Measurements from ENCODE around the gene ZNF221. TPM values are rescaled to one million over a fixed set of nuclear protein-coding genes. Genes with fewer than 3 reads are reported as not detected.

ZNF221 gene
- total and polyA plus RNA-seq, 9 donors = 2.2 to 11.5 (median 8.0) TPM

DNA sequence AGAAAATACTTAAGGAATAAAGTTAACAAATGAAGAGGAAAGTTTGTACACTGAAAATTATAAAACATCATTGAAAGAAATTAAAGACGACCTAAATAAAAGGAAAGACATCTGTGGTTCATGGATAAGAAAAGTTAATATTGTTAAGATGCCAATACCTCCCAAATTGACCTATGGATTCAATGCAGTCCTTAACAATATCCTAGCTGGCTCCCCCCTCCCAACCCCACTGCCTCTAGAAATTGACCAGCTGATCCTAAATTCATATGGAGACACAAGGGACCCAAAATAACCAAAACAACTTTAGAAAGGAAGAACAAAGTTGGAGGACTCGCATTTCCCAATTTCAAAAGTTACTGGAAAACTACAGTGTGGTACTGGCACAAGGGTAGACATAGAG is 44.3 kb upstream of the ZNF221 start:
- intact Hi-C loops (cut with DNase I) = no loop called here
- no peak for DNase-seq
- H3K4me1 ChIP-seq (ENCODE audit: insufficient read depth) = no peaks in the 10 kb centered on the region
- H3K27ac ChIP-seq = no peak overlapping the region
- no peak for TF ChIP-seq EP300 (IDR thresholded peaks at IDR 0.05)
- TF ChIP-seq, protein P1, sequence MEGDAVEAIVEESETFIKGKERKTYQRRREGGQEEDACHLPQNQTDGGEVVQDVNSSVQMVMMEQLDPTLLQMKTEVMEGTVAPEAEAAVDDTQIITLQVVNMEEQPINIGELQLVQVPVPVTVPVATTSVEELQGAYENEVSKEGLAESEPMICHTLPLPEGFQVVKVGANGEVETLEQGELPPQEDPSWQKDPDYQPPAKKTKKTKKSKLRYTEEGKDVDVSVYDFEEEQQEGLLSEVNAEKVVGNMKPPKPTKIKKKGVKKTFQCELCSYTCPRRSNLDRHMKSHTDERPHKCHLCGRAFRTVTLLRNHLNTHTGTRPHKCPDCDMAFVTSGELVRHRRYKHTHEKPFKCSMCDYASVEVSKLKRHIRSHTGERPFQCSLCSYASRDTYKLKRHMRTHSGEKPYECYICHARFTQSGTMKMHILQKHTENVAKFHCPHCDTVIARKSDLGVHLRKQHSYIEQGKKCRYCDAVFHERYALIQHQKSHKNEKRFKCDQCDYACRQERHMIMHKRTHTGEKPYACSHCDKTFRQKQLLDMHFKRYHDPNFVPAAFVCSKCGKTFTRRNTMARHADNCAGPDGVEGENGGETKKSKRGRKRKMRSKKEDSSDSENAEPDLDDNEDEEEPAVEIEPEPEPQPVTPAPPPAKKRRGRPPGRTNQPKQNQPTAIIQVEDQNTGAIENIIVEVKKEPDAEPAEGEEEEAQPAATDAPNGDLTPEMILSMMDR (IDR thresholded peaks at IDR 0.05) = no peak
- no peak for TF ChIP-seq POLR2A (IDR thresholded peaks at IDR 0.05)
- 90 to 97% (median 93%) methylated on average over 2 of the region's 2 CpGs for WGBS, 3 donors
- no peaks in the 10 kb centered on the region for H3K36me3 ChIP-seq
- H3K9me3 ChIP-seq = peaks cover 5 to 14% of the 10 kb centered on the region in 2 donors
- H3K27me3 ChIP-seq = no peaks in the 10 kb centered on the region
- no peak overlapping the region for H3K4me3 ChIP-seq

- peaks cover 12 to 19% of the 10 kb centered on the region in 2 donors for H3K9me3 ChIP-seq
- no peak for DNase-seq
- TF ChIP-seq POLR2A (IDR thresholded peaks at IDR 0.05) = no peak
- TF ChIP-seq, protein P1 (IDR thresholded peaks at IDR 0.05) = no peak
- no peak for TF ChIP-seq EP300 (IDR thresholded peaks at IDR 0.05)
- no peaks in the 10 kb centered on the region for H3K36me3 ChIP-seq
- intact Hi-C loops (cut with DNase I) = no loop called here
- no peaks in the 10 kb centered on the region for H3K4me1 ChIP-seq (ENCODE audit: insufficient read depth)
- 94 to 100% (median 100%) methylated on average over 1 of the region's 1 CpG for WGBS, 3 donors
- no peaks in the 10 kb centered on the region for H3K27me3 ChIP-seq
- no peak overlapping the region for H3K27ac ChIP-seq
- no peak overlapping the region for H3K4me3 ChIP-seq
Observed at GRCh38 chr19:43908659-43909058, 42.4 kb upstream of the ZNF221 start.

GRCh38 chr19:43910884-43911283 is 40.1 kb upstream of the ZNF221 start:
- H3K4me1 ChIP-seq (ENCODE audit: insufficient read depth) = no peaks in the 10 kb centered on the region
- H3K27me3 ChIP-seq = no peaks in the 10 kb centered on the region
- H3K27ac ChIP-seq = no peak overlapping the region
- no peak overlapping the region for H3K4me3 ChIP-seq
- DNase-seq = no peak
- H3K9me3 ChIP-seq = peaks cover 20 to 41% of the 10 kb centered on the region in 2 donors
- TF ChIP-seq POLR2A (IDR thresholded peaks at IDR 0.05) = no peak
- no peak for TF ChIP-seq EP300 (IDR thresholded peaks at IDR 0.05)
- TF ChIP-seq, protein P1 (IDR thresholded peaks at IDR 0.05) = no peak
- intact Hi-C loops (cut with DNase I) = no loop called here
- H3K36me3 ChIP-seq = peaks cover 4% of the 10 kb centered on the region

- peaks cover 9% of the 10 kb centered on the region for H3K36me3 ChIP-seq
- DNase-seq = no peak
- H3K27ac ChIP-seq = no peak overlapping the region
- peaks cover 20 to 58% of the 10 kb centered on the region in 2 donors for H3K9me3 ChIP-seq
- 95 to 99% (median 98%) methylated on average over 7 of the region's 7 CpGs for WGBS, 3 donors
- H3K27me3 ChIP-seq = no peaks in the 10 kb centered on the region
- intact Hi-C loops (cut with DNase I) = no loop called here
- TF ChIP-seq POLR2A (IDR thresholded peaks at IDR 0.05) (no peak), EP300 (IDR thresholded peaks at IDR 0.05) (no peak)
- TF ChIP-seq, protein P1 (IDR thresholded peaks at IDR 0.05) = no peak
- no peak overlapping the region for H3K4me3 ChIP-seq
- no peaks in the 10 kb centered on the region for H3K4me1 ChIP-seq (ENCODE audit: insufficient read depth)
Observed at GRCh38 chr19:43913383-43913782, 37.6 kb upstream of the ZNF221 start.
